ENCODE results near the gene MSMB. TPM values are rescaled to one million over a fixed set of nuclear protein-coding genes. Genes with fewer than 3 reads are reported as not detected.
A peak's percentile ranks its signal among the peaks of the same experiment; 100 is the strongest.
"Not testable (repeated sequence)": the region's sequence is repeated elsewhere in the genome, so short reads cannot be mapped to it uniquely, and the experiment has no call there.

Gene MSMB
- total RNA-seq, 2 experiments from 2014 or later = not detected

- not testable (repeated sequence) for H3K27ac Mint-ChIP-seq, H3K4me1 Mint-ChIP-seq, DNase-seq, H3K9me3 Mint-ChIP-seq, H3K27me3 Mint-ChIP-seq, H3K4me3 Mint-ChIP-seq, H3K36me3 Mint-ChIP-seq
Measured at GRCh38 chr10:45984473-45984872, 61.6 kb downstream of the MSMB start.

GRCh38 chr10:45983538-45984186 is 62.4 kb downstream of the MSMB start:
- H3K4me1 Mint-ChIP-seq, H3K27me3 Mint-ChIP-seq, H3K36me3 Mint-ChIP-seq, H3K4me3 Mint-ChIP-seq, H3K27ac Mint-ChIP-seq, H3K9me3 Mint-ChIP-seq: not testable (repeated sequence)
- peak; percentile 13 for DNase-seq

Other genes starting within 250 kb of the MSMB start
- 10 to 100 TPM; 11.0 to 16.2 TPM for gene AGAP4, start 198.8 kb downstream of the MSMB start, total RNA-seq
- 100 to 1,000 TPM; 115 to 117 TPM for gene TIMM23, start 73.8 kb downstream of the MSMB start, total RNA-seq
- 100 to 1,000 TPM; 109 to 111 TPM for gene NCOA4, start 15.6 kb downstream of the MSMB start, total RNA-seq
- gene ANTXRL, start 240.7 kb upstream of the MSMB start, total RNA-seq = not detected